ENCODE measurements around the gene PKD1.
"Not testable (repeated sequence)": the region's sequence is repeated elsewhere in the genome, so short reads cannot be mapped to it uniquely, and the experiment has no call there.

Gene PKD1

GRCh38 chr16:2150418-2151187 is 14.9 kb upstream of the PKD1 start:
- peak; percentile 29 for DNase-seq

GRCh38 chr16:2149630-2150417 is 14.1 kb upstream of the PKD1 start:
- DNase-seq = no peak

GRCh38 chr16:2148714-2149629 is 13.3 kb upstream of the PKD1 start:
- no peak for DNase-seq

GRCh38 chr16:2147981-2148671 is 12.4 kb upstream of the PKD1 start, which contains the start of gene RAB26:
Gene RAB26 (plus strand): TSS chr16:2148625. CDS start chr16:2148784, 159 bp downstream.
- DNase-seq = peak; percentile 51

GRCh38 chr16:2147378-2147777 is 11.7 kb upstream of the PKD1 start:
- DNase-seq = no peak

- DNase-seq = no peak
These were observed 10.1 kb upstream of the PKD1 start for GRCh38 chr16:2145843-2146242.

- no peak for DNase-seq
These were observed 8.3 kb upstream of the PKD1 start for GRCh38 chr16:2143878-2144485.

GRCh38 chr16:2142942-2143877 is 7.5 kb upstream of the PKD1 start:
- DNase-seq = no peak

- not testable (repeated sequence) for DNase-seq
These were observed 627 bp downstream of the PKD1 start for GRCh38 chr16:2135071-2135470.

- DNase-seq = not testable (repeated sequence)
These were observed 1.9 kb downstream of the PKD1 start for GRCh38 chr16:2133797-2134196.

GRCh38 chr16:2129890-2130447 is 5.7 kb downstream of the PKD1 start:
- not testable (repeated sequence) for DNase-seq

- not testable (repeated sequence) for DNase-seq
These were observed 6.4 kb downstream of the PKD1 start for GRCh38 chr16:2129251-2129650.

- DNase-seq = peak; percentile 74
These were observed 7.9 kb downstream of the PKD1 start for GRCh38 chr16:2127630-2128280.

GRCh38 chr16:2126928-2127556 is 8.7 kb downstream of the PKD1 start:
- DNase-seq = not testable (repeated sequence)

- peak; percentile 56 for DNase-seq
These were observed 9.4 kb downstream of the PKD1 start for GRCh38 chr16:2126161-2126743.

- not testable (repeated sequence) for DNase-seq
These were observed 10.1 kb downstream of the PKD1 start for GRCh38 chr16:2125609-2126008.

- DNase-seq = peak; percentile 89
These were observed 10.8 kb downstream of the PKD1 start for GRCh38 chr16:2124694-2125444.

GRCh38 chr16:2124377-2124693 is 11.4 kb downstream of the PKD1 start:
- DNase-seq = not testable (repeated sequence)
